Activated CD8-positive, alpha-beta memory T cell treated with anti-CD3 and anti-CD28 coated beads, Interleukin-2, amount 50 U/mL, for 24 hours (primary cell): ENCODE data around the gene TAS2R16.

Experiments
- DNase-seq: peaks from one replicate; pipeline ENCODE4 v3.0.0-alpha.2; 2020; ENCODE audit errors: extremely low read depth

The TAS2R16 gene, protein sequence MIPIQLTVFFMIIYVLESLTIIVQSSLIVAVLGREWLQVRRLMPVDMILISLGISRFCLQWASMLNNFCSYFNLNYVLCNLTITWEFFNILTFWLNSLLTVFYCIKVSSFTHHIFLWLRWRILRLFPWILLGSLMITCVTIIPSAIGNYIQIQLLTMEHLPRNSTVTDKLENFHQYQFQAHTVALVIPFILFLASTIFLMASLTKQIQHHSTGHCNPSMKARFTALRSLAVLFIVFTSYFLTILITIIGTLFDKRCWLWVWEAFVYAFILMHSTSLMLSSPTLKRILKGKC

DNA sequence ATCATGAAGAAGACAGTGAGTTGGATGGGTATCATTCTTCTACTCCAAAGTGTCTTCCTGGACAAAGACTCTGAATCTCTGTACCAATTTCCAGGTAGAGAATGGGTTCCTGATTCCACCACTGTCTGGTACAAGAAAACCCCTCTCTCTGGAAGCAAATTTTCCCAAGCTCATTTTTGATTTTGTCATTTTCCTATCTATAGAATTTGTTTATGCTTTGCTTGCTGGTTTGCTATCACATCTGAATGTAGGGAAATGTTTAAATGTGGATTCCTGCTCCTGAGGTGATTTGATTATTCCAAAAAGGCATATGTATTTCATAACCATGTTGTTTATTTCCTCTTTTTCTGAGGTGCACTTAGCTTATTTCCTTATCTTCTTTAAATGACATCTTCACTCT is at the start of gene TAS2R16:
TAS2R16 (minus strand) TSS at position 101 of the 400 bp plus-strand sequence; CDS start at position 35, 66 bp downstream.
- no peak for DNase-seq

DNA sequence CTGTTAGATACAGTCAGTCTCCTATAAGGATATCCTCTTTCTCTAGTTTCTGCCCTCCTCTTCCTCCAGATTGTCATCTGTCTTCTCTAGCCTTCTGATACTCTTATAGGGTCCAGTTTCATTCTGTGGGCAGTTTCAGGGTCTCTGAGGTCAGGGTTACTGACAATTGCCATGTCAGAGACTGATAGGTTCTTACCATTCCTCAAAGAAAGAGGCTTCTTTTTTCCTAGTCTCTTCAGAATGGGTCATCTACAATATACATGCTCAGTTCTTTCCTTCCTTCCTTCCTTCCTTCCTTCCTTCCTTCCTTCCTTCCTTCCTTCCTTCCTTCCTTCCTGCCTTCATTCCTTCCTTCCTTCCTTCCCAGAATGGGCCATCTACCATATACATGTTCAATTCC is 48.1 kb upstream of the TAS2R16 start:
- no peak for DNase-seq

DNA sequence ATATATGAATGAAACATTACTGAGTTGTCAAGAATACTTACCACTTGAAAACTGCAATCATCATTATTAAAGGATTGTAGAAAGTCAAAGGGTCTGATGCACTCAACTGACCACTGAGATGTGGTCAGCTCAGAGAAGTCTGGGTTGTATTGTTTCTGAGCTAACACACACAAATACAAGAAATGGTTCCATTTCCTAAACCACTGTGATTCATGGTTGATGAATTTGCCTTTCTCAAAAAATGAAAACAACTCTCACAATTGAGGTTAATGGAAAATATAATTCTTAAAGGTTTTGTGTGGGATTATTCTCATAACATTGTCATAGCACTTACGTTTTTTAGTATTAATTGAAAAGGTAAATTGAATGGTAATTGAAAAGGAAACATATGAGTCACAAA is 45.6 kb upstream of the TAS2R16 start:
- DNase-seq: no peak

DNA sequence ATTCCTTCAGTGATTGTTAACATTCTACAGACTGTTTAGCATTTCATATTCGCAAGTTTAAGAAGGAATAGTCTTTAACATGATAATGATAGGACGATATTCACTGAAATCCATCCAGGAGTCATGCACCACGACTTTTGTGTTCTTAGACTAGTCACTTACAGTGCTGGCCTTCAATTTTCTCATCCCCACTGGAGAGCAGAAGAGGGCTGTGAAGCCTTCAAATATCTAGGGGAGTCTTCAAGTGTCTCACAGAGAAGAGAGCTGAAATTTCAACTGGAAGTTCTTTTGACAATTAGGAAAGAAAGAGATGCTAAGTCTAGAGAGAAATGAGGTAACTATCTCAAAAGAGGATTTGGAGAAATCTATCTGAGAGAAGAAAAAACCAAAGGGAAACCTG is 43.8 kb upstream of the TAS2R16 start:
- DNase-seq: no peak

DNA sequence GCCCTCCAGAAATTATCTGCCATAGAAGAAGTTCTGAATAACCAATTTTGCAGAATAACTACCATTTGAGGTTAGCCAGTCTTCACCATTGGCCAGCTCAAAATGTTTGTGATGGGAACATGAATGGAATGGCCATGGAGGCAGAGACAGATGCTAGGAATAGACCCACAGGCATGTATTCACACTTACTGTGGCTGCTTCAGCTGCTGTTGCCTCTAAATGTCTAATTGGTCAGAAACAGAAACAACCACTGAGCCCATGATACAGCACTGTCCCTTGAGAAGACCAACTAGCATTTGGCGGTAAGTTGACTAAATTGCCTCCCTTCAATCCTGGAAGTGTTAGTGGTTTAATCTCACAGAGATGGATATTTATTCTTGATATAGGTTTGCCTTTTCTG is 38.6 kb upstream of the TAS2R16 start:
- no peak for DNase-seq

DNA sequence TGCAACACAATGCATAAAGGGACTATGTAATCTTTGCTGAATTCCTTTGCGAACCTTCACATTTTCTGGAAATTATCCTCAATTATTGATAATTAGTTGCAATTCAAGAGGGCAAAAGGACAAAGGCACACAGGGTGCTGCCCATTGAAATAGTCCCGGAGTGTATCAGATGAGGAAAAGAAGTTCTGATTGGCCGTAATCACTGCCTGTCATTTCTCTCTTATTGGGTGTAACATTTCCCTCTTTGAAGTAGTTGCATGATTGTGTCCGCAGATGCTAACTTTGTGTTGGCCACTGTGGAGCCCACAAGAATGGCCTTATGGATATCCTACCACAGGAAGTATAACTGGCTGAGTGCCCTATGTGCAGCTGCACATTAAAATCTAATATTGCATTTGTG is 35.1 kb upstream of the TAS2R16 start:
- no peak for DNase-seq

DNA sequence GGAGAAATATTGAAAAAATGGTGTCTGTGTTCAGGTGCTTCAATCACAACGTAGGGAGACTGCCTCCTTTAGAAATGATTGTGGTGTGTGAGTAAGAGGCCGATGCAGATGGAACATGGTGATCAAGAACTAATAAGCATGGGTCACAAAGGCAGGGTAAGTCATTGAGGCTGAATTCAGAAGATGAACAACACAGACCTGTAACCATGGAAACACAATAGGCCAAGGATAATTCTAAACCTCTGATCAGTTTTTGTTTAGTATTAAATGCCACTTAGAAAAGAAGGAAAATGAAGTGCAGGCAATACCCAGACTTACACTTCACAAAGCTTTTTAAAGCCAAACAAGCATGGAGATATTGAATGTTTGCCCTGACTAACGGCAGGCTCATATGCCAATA is 32.8 kb upstream of the TAS2R16 start:
- no peak for DNase-seq

DNA sequence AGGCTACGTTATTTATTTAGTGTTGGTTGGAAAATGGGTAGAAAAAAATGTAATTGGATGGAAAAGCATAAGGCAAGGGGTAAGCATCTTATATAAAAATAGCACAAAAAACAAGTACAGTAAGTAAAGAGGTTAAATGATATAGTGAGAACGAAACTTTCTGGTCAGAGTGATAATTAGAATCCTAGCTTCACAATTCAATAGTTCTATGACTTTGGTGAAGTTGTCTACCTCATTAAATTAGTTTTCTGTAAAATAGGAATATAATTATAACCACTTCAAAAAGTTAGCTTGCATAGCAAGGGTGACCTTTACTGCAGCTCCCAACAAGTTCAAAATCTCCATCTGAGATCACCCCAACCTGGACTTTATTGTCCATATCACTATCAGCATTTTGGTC is 30.8 kb upstream of the TAS2R16 start:
- no peak for DNase-seq

DNA sequence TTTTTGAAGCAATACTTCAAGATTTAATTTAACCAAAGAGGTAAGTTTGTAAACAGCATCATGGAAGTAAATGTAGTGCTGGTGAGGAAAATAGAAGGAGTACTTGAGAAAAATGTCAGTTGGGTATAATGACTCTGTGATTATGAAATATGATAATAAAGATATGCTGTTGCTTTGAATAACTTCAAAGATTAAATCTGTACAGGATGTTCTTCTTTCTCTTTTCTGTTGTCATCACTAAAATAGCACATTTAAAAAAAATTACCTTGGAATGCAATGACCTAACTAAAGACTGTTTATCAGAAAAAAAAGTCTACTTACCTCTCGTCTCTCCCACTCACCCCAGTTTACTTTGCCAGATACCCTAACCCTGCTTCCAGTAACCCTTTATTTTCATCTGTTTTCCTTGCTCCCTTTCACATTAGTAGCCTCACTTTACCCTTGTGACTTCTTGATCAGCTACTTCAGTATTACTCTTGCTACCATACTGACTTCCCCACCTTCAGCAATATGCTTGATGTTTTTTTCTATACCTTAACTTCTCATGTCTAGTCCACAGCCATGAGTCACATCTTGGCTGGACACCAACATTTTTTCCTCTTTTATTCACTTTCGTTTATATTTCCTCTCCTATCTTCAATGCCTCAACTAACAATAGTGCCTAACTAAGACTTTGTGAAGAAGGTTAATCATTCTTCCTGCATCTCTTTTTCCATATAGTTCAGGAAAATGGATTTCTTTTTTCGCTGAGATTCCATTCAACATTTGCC is 29.7 kb upstream of the TAS2R16 start:
- no peak for DNase-seq

DNA sequence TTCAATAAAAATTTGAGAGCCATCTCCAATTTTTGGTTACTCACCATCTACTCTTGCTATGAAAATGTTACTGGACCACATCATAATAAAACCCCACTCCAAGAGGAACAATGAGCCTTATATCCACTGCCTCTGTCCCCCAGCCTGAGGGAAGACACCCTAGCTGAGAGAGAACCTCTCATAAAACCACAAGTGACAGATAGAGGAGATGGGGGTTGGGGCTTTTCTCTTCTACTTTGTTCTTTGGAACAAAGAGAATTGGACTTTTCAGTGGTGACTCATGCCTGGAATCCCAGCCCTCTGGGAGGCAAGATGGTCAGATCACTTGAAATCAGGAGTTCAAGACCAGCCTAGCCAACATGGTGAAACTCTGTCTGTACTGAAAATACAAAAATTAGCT is 27.6 kb upstream of the TAS2R16 start:
- no peak for DNase-seq

DNA sequence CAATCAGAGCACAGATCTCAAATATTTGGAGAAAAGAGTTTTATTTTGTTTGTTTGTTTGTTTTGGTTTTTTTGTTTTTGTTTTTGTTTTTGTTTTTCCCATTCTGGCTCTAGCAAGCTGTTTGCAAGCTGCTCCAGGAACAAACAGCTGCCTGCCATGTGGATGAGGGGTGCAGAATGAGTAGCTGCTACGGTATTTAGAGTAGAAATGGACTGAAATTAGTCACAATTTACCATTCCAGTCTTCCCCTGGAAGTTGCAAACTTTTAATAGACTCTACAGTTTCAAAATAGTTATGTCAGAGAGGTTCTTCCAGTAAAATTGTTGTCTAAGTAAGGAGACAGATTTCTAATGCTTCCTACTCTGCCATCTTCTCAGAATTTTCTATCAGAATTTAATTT is 27.1 kb upstream of the TAS2R16 start:
- no peak for DNase-seq

DNA sequence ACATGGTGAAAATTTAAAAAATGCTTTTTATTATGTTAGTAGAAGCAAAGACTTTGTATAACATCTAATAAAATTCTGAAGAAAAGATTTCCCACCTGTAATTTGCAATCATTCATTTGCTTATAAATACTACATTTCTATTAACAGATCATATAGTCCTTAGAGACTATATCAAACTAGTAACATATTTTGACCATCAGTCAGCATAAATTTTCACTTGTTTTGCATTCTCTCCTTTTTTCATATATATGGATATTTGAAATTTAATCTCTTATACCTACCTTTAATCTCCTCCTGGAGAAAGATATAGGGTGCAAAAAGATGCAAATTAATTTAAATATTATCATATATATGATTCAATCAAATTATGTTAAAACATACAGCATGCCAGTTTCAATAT is 16.9 kb upstream of the TAS2R16 start:
- DNase-seq: no peak

DNA sequence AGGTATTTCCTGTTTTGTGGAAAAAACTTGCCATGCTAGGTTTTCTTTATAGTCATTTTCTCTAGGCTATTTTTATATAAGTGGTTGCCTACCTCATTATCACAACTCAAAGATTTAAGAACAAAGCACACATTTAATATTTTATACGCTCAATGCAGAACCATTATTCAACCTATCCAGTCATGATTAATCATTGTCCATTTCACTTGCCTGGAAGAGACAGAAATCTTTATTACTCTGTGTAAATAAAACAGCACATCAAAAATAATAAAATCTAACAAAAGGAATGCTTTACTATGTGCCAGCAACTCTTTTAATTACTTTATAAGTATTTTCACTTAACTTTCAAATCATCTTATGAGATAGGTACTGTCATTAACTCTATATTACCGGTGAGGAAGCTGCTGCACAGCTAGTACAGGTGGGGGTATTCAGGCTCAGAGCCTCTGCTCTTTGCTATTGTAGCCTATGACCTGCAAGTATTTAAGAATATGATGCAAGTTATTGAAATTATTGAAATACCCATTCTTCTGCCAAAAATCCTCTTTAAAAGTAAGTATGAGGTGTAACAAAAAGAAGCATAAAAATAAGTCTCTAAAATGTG is 16.4 kb upstream of the TAS2R16 start:
- no peak for DNase-seq

DNA sequence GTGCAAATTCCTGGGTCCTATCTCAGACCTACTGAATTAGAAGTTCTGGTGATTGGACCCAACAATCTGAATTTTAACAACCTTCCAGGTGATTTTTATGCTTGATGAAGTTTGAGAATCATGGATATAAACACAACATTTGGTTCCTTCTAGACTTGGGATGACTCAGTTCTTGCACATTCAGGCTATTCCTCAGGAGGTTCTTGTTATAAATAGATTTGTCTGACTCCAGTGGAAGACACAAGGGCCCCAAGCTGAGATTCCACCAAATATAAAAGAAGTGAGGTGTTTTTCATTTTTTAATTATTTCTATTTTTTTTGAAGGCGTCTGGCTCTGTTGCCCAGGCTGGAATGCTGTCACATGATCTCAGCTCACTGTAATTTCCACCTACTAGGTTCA is 9.4 kb upstream of the TAS2R16 start:
- DNase-seq: no peak

DNA sequence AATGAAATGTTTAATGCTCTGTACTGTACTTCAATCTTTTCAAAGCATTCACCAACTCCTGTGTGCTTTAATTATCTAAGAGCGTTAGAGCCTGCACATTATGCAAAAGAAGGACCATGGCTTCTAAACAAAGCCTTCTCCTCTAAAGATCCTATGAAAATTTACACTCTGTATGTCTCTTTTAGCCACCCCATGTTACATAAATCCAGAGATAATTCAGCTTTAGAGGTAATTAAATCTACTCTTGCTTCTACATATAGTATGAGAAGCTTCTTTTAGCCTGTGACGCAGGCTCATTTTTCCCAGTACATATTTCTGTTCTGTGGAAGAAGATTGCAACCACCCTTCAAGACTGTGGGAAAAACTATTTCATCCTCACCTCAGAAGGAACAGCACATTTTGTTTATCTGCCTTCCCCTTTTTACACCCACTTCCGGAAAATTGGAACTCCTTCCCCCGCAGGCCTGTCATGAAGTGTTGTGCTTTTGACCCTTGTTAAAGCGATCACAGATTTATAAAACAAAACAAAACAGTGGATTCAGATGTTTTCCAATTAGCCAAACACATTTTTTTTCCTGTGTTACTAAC is 8.1 kb upstream of the TAS2R16 start:
- DNase-seq: no peak

DNA sequence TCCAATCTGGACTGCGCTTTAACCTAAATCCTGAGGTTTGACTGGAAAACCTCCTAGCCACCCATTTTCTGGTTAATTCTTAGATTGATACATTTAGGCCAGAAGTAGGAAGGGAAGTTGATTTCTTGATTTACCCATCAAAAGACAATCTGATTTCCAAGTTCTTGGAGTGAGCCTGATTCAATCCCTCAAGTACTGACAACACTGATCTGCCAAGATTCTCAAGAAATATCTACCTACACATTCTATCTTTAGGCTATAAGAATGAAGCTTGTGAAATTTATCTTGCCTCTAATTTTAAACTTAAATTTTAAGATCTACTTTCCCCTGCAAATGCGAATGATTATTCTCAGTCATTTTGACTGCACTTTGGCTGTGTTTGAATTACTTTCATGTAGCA is 5.9 kb downstream of the TAS2R16 start:
- DNase-seq: no peak

DNA sequence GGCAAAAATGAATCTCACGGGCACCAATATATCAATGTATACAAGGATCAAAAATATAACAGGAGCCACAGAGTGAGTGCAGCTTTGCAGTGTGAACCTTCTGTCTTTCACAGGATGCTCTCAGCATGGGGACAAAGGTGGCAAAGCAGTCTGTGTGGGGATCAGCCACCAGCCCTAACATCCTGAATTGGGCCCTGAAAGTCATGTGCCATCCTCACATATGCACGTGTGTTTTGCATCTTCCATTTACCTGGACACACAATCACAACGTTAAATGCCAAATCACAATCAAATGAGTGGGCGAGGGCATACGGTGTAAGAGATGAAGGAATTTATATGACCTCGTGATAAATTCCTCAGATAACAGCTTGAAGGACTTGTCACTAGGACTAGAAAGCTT is 6.5 kb downstream of the TAS2R16 start:
- DNase-seq: no peak

DNA sequence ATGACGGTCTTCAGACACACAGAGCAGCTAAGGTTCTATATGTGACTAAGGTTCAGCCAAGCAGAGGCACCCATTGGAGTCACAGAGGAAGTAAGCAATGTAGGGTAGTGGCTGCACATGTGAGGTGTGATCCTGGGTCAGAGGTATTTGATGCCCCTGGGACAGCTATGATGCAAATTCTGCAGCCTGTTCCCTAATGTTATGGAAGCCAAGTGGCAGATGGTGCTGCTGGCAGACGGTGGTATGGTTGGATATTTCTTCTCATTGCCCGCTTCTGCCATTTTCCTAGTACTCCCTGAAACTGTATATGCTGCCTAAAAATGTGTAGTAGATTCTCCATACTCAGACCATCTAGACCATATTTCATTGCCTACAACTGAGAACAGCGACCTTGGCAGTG is 7.2 kb downstream of the TAS2R16 start:
- no peak for DNase-seq

DNA sequence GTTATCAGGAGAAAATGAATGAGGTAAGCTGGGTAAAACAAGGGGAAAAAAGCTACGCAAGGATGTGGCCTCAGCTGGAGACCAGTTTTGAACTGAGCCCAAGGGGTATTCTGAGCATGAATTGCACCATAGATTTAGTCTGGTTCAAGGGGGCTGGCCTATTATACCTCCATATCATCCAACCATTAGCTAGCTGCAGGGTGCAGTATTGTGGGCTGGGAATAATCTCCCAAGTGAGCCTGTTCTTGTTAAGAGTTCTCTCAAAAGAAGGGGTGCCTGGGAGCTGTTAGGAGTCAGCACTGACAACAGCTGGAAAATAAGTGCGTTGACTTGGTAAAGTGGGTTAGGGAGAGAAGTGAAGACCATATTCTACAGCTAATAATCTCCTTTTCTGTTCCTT is 8.0 kb downstream of the TAS2R16 start:
- DNase-seq: no peak

DNA sequence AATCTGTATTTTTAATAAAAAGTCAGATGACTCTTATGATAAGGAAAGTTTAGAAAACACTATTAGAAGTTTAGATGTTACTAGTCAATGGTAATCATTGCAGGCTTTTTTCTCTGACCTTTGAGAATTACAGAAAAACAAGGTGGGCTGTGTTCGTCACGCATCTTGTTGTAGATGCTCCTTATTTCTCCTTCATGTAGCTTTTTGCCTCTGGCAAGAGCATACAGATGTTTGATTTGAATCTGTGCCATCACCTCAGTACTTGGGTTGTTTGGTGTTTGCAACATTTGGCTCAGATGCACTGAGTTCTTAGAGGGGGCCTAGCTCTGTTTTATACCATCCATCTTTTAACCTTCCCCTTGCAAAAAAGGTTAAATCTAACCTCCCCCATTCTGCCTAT is 11.5 kb downstream of the TAS2R16 start:
- DNase-seq: no peak

DNA sequence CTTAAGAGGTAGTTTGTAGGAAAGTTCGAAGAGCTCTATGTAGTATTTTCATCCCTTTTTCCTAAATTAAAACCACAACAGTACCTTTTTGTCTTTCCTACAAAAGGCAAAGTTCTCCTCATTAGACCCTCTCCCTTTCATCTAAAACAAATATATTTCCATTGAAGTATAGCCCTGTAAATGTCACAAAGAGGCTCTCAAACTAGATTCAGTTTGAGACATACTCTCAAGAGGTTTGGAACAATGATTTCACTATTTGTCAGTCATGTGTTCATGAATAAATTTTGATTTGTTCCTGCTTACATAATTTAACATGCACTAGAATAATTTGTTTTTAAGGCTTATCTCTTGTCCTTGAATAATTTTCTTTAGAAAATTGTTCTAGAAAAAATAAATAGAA is 12.2 kb downstream of the TAS2R16 start:
- DNase-seq: no peak

DNA sequence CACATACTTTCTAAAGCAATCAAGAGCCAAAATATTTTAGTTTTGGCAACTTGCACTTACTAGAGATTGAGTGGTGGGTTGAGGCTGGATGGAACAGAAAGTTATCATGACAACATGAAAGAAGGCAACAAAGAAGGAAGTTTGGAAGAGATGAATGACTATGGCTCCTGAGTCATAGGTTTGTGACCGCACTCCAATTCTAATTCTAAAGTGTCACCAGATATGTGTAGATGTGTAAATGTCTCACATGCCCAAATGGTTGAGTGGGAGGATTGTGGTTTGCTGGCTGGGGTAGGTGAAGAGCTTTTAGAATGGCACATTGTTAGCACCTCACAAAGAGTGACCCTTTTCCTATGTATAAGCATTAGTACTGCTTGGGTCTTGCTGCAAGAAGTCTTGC is 20.2 kb downstream of the TAS2R16 start:
- no peak for DNase-seq

DNA sequence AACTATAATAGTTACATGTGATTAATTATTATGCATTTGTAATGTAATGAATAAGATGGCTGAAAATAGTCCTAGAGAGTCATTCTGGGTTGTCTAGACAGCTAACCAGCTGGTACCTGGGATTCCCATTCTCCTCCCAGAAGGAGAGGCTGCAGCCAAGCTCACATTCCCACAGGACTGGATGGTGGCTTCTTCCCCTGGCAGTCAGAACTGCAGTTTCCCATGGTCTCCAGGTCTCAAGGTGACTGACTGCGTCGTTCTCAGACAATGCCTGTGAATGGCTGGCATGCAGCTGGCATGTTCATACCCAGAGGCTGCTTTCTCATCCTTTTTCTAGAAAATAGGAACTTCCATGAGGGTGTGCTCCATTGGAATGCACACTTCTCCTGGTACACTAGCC is 21.3 kb downstream of the TAS2R16 start:
- no peak for DNase-seq
